Activated CD4-positive, alpha-beta T cell treated with anti-CD3 and anti-CD28 coated beads for 36 hours (primary cell): Measurements from ENCODE around the gene CRYBB2. TPM values are rescaled to one million over a fixed set of nuclear protein-coding genes. Genes with fewer than 3 reads are reported as not detected.
"Not testable (repeated sequence)": the region's sequence is repeated elsewhere in the genome, so short reads cannot be mapped to it uniquely, and the experiment has no call there.

Source experiments
- ATAC-seq: fragments of 200-7000 bp; cut with Tn5 transposase; one replicate; pipeline ENCODE4 v1.10.0; 2021; ENCODE audit warnings: mild to moderate bottlenecking, moderate library complexity
- CTCF ChIA-PET: fragments of 350-600 bp; sonication (Branson Sonifier 250); formaldehyde crosslinking; loops from one replicate; lab custom pipeline; 2021; ENCODE audit warnings: antibody characterized with exemption; lab: Charles Lee
- POLR2A ChIA-PET: fragments of 350-600 bp; sonication (Branson Sonifier 250); formaldehyde crosslinking; loops from one replicate; lab custom pipeline; 2021; ENCODE audit warnings: antibody characterized with exemption, inconsistent platforms; lab: Charles Lee
- DNase-seq: peaks from one replicate; pipeline ENCODE4 v3.0.0-alpha.2; 2020
- H3K27ac Mint-ChIP-seq: one replicate; pipeline ENCODE4 v1.8.0; 2021; ENCODE audit warnings: mixed read lengths
- H3K27me3 Mint-ChIP-seq: one replicate; pipeline ENCODE4 v1.8.0; 2021; ENCODE audit warnings: mixed read lengths
- H3K36me3 Mint-ChIP-seq: one replicate; pipeline ENCODE4 v1.8.0; 2021; ENCODE audit warnings: low read depth, mixed read lengths
- H3K4me1 Mint-ChIP-seq: one replicate; pipeline ENCODE4 v1.8.0; 2021; ENCODE audit warnings: mixed read lengths
- H3K4me3 Mint-ChIP-seq: one replicate; pipeline ENCODE4 v1.8.0; 2021; ENCODE audit warnings: mild to moderate bottlenecking, moderate library complexity, mixed read lengths
- H3K9me3 Mint-ChIP-seq: one replicate; pipeline ENCODE4 v1.8.0; 2021; ENCODE audit warnings: low read depth, mixed read lengths
- intact Hi-C, 2 experiments: fragments of 100-400 bp; cut with DNase I in 1 of 2; cut with micrococcal nuclease in 1 of 2; formaldehyde crosslinking; loops; one replicate each; pipeline versions ENCODE4 v1.14.2 to v1.15.1; 2022 to 2024; cut with DNase I, micrococcal nuclease
- total RNA-seq, 2 experiments: library from RNA; stranded (reverse); gene quantifications; one replicate each; pipeline ENCODE4 v1.2.3, GENCODE V29; 2021

CRYBB2 gene
- total RNA-seq, 2 experiments from 2014 or later = 0.23 to 0.30 TPM

DNA sequence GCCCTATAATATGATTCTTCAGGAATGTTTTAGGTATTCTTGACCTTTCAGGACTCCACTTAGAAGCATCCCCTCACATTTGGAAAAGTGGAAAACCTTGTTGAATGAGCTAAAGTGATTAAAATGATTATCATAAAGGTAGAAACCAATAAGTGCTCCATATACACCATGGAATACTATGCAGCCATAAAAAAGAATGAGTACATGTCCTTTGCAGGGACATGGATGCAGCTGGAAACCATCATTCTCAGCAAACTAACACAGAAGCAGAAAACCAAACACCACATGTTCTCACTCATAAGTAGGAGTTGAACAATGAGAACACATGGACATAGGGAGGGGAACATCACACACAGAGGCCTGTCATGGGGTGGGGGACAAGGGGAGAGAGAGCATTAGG lies 14.3 kb downstream of the CRYBB2 start:
- CTCF ChIA-PET = interaction anchor here (0.7 kb wide), 1 partner anchor 539 kb away, joined by 3 read pairs; no protein-coding TSS in a partner anchor
- not testable (repeated sequence) for H3K27ac Mint-ChIP-seq
- intact Hi-C loops = loop anchor here in 1 of 2 experiments (2.0 kb wide), 1 partner anchor 539 kb away; no protein-coding TSS in a partner anchor

DNA sequence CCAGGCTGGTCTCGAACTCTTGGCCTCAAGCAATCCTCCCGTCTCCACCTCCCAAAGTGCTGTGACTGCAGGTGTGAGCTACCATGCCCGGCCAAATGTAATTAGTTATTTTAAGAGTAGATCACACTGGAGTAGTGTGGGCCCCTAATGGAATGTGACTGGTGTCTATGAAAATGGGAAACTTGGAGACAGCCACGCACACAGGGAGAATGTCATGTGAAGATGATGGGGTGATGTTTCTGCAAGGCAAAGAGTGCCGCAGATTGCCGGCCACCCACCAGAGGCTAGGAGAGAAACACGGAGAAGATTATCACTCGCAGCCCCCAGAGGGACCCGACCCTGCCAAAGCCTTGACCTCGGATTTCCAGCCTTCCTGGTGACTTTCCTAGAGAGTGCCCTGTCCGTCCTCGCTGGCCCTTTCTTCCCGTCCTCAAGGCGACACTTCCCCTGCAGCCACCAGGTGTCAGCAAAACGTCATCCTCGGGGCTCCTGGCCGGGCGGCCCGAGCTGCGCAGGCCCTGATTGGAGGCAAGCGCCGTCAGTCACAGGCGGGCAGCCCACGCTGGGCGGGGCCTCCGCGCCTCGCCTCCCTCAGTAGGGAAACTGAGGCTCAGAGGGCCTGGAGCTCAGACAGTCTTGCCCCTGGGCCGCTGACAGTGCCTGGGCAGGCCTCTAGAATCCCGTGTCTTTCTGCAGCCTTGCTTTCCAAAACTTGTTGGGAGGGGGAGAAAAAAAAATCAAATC lies 16.3 kb downstream of the CRYBB2 start:
- DNase-seq (peak; percentile 90), ATAC-seq (peak; percentile 95)
- Mint-ChIP-seq H3K36me3 (no peaks in the 10 kb centered on the region), H3K4me3 (no peak overlapping the region), H3K9me3 (no peaks in the 10 kb centered on the region), H3K27ac (no peak overlapping the region), H3K27me3 (peaks cover 41% of the 10 kb centered on the region), H3K4me1 (peaks cover 5% of the 10 kb centered on the region)
- intact Hi-C loops = loop anchor here (1.0 to 5.0 kb wide), 5 partner anchors 97 to 542 kb away; no protein-coding TSS in a partner anchor
- POLR2A ChIA-PET = no interaction called here
- CTCF ChIA-PET = no interaction called here

More for the DNA sequence above, 14.3 kb downstream of the CRYBB2 start:
- H3K4me3 Mint-ChIP-seq, H3K4me1 Mint-ChIP-seq, H3K36me3 Mint-ChIP-seq, ATAC-seq, DNase-seq, POLR2A ChIA-PET, H3K9me3 Mint-ChIP-seq: not testable (repeated sequence)
- peaks cover 41% of the 10 kb centered on the region for H3K27me3 Mint-ChIP-seq

DNA sequence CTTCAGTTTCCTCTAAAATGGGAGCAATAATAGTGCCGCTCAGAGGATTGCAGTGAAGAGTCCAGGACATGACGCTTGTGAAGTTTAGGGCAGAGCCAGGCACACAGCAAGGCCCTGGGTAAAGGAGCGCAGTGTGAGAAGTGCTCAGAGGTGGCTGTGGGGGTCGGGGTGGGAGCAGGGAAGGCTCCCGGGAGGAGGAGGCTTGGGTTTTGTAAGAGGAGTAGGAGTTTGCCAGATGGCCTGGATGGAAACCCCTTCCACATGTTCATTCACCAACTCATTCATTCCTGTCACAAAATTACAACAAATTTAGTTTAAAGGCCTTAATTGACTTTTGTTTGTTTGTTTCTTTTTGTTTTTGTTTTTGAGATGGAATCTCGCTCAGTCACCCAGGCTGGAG lies 17.0 kb downstream of the CRYBB2 start:
- ChIA-PET POLR2A (no interaction called here), CTCF (interaction anchor here (0.9 kb wide), 1 partner anchor 290 kb away, joined by 3 read pairs; the partner anchor contains the start of gene LHFPL7)
- DNase-seq (no peak), ATAC-seq (no peak)
- Mint-ChIP-seq H3K9me3 (no peaks in the 10 kb centered on the region), H3K27ac (no peak overlapping the region), H3K36me3 (no peaks in the 10 kb centered on the region), H3K27me3 (peaks cover 40% of the 10 kb centered on the region), H3K4me3 (no peak overlapping the region), H3K4me1 (peaks cover 5% of the 10 kb centered on the region)
- intact Hi-C loops = loop anchor here (1.0 to 5.0 kb wide), 4 partner anchors 96 to 541 kb away; no protein-coding TSS in a partner anchor

DNA sequence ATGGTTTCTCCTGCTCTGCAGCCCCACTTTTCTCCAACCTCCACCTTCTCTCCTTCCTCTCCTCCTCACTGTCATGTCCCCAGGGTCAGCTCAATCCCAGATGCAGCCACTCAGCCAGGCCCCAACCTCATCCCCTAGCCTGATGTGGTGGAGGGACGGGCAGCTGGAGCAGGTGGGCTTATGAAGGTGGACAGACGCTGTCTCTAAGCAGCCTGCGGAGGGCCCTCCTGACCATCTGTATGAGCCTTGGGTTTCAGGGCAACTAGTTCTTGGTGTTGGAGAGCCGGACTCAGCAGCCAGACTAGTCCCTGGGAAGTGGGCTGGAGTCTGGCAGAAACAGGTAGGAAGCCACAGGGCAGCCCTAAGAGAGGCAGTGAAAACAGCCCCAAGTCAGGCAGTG lies 18.1 kb downstream of the CRYBB2 start:
- ATAC-seq = no peak
- intact Hi-C loops = loop anchor here (5.0 kb wide), 3 partner anchors 95 to 540 kb away; no protein-coding TSS in a partner anchor
- Mint-ChIP-seq H3K4me1 (peaks cover 5% of the 10 kb centered on the region), H3K27ac (no peak overlapping the region), H3K36me3 (no peaks in the 10 kb centered on the region), H3K27me3 (peaks cover 32% of the 10 kb centered on the region), H3K9me3 (no peaks in the 10 kb centered on the region), H3K4me3 (no peak overlapping the region)
- DNase-seq = no peak
- CTCF ChIA-PET = interaction anchor here (0.6 to 0.8 kb wide), 3 partner anchors 119 to 722 kb away, joined by 3 to 4 read pairs (median 3); no protein-coding TSS in a partner anchor
- POLR2A ChIA-PET = no interaction called here

DNA sequence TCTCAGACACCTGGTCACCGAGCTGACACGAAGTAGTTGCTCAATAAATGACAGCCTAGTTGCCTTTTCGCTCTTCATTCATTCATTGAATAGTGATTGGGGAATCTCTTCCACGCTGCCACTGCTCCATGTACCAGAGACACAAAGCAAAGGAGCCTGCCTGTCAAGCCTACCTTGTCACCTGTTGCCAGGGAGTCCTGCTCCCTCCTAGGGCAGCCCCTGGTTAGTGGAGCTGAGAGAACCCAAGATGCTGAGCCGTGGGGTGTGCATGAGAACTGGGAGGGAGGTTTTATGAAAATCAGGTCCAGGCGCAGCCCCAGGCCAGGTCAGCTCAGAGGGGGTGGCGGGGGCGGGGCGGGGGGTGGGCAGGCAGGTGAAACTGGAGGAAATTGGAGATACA lies 18.6 kb downstream of the CRYBB2 start:
- H3K4me1 Mint-ChIP-seq, H3K9me3 Mint-ChIP-seq, H3K36me3 Mint-ChIP-seq, CTCF ChIA-PET, DNase-seq, POLR2A ChIA-PET, H3K27ac Mint-ChIP-seq, H3K4me3 Mint-ChIP-seq, ATAC-seq: not testable (repeated sequence)
- intact Hi-C loops = loop anchor here (5.0 kb wide), 3 partner anchors 94 to 539 kb away; no protein-coding TSS in a partner anchor
- peaks cover 31% of the 10 kb centered on the region for H3K27me3 Mint-ChIP-seq

DNA sequence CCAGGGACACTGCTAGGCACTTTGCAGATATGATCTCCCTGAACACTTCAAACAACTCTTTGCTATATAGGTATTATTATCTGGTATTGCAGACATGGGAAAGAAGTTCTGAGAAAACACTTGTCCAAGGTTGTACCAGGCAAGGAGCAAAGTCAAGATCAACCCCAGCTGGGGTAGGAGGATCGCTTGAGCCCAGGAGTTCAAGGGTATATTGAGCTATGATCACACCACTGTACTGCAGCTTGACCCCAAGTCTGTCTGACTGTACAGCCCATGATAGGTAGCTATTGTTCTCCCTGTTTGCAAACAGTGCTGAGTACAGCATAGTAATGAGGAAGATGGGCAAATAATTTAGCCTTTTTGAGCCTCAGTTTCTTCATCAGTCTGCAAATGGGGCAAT lies 35.7 kb downstream of the CRYBB2 start:
- ATAC-seq, intact Hi-C loops, POLR2A ChIA-PET, H3K27ac Mint-ChIP-seq, H3K36me3 Mint-ChIP-seq, DNase-seq, H3K4me3 Mint-ChIP-seq, CTCF ChIA-PET, H3K9me3 Mint-ChIP-seq, H3K4me1 Mint-ChIP-seq, H3K27me3 Mint-ChIP-seq: not testable (repeated sequence)

DNA sequence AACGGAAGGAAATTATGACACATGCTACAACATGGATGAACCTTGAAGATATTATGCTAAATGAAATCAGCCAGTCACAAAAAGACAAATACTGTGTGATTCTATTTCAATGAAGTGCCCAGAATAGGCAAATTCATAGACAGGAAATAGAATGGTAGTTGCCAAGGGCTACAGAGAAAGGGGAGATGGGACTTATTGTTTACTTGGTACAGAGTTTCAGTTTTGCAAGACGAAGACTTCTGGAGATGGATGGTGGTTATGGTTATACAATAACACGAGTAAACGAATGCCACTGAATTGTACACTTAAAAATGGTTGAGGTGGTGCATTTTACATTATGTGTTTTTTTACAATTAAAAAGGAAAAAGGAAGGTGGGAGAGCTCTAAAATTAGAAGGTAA lies 48.1 kb downstream of the CRYBB2 start:
- H3K27ac Mint-ChIP-seq, POLR2A ChIA-PET, H3K36me3 Mint-ChIP-seq, DNase-seq, CTCF ChIA-PET, intact Hi-C loops, H3K9me3 Mint-ChIP-seq, H3K4me3 Mint-ChIP-seq, ATAC-seq, H3K27me3 Mint-ChIP-seq, H3K4me1 Mint-ChIP-seq: not testable (repeated sequence)

DNA sequence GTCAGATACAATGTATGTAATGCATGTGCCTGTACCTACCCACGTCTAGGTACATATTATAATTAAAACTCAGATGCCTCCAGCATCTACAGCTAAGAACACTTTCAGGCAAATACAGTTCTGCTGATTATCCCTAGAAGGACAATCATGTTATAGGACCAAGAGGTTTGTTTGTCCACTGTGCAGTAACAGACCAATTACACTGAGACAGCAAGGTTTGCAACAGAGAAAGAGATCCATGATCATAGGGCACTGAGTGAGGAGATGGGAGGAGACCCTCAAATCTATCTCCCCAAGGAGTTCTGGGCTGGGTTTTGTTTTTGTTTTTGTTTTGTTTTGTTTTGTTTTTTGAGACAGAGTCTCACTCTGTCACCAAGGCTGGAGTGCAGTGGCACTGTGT lies 49.5 kb downstream of the CRYBB2 start:
- ATAC-seq, H3K27me3 Mint-ChIP-seq, H3K27ac Mint-ChIP-seq, DNase-seq, H3K4me1 Mint-ChIP-seq, CTCF ChIA-PET, H3K9me3 Mint-ChIP-seq, POLR2A ChIA-PET, H3K36me3 Mint-ChIP-seq, intact Hi-C loops, H3K4me3 Mint-ChIP-seq: not testable (repeated sequence)

DNA sequence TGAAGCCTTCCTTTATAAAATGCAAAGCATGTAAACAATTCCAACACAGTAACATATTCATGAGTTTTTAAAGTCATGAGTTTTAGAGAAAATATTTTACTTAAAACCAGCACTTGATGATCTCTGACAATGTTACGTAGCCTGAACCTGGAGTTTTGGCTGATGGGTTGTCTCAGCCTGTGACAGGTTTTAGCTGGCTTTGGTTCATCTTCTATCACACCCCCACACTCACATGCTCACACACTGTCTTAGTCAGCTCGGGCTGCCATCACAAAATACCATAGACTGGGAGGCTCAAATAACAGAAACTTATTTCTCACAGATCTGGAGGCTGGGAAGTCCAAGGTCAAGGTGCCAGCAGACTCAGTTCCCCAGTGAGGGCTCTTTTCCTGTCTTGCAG lies 50.6 kb downstream of the CRYBB2 start:
- H3K36me3 Mint-ChIP-seq, intact Hi-C loops, H3K27me3 Mint-ChIP-seq, CTCF ChIA-PET, DNase-seq, POLR2A ChIA-PET, H3K4me3 Mint-ChIP-seq, ATAC-seq, H3K9me3 Mint-ChIP-seq, H3K27ac Mint-ChIP-seq, H3K4me1 Mint-ChIP-seq: not testable (repeated sequence)

DNA sequence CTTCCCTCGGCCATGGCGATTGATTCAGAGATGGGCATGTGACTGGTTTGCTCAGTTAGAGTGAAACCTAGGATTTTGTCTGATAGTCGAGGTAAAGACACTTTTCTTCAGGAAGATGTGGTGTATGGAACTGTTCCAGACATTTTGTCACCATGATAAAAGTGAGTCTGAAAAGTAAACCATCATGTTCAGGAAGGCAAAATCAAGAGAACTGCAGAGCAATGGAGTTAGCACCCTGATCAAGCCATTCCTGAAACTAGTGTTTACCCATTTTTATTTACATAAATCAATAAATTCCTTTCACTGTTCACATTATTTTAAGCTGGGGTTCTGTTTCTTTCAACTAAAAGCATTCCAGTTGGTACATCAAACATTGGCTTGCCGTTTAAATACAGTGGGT lies 53.8 kb downstream of the CRYBB2 start:
- peaks cover 14% of the 10 kb centered on the region for H3K27me3 Mint-ChIP-seq
- DNase-seq, CTCF ChIA-PET, H3K9me3 Mint-ChIP-seq, H3K4me1 Mint-ChIP-seq, POLR2A ChIA-PET, ATAC-seq, H3K36me3 Mint-ChIP-seq, H3K4me3 Mint-ChIP-seq, intact Hi-C loops, H3K27ac Mint-ChIP-seq: not testable (repeated sequence)

DNA sequence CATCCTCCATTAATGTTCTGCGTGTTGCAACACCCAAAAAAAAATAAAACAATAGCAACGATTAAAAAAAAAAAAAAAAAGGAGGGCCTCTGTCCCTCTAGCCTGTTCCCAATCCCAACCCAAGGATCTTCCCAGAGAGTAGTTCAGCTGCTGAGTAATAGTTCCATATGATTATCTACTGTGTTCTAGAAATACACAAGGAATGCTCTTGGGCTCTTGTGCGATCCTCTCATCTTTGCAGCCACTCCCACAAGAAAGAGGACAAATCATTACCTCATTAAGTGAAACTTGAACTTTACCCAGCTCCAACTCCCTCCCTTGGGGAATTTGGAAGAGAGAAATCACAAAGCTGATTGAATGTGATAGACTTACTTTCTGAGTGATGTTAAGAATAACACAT lies 54.5 kb downstream of the CRYBB2 start:
- ATAC-seq, H3K27ac Mint-ChIP-seq, CTCF ChIA-PET, H3K4me1 Mint-ChIP-seq, POLR2A ChIA-PET, H3K36me3 Mint-ChIP-seq, H3K9me3 Mint-ChIP-seq, intact Hi-C loops, DNase-seq, H3K4me3 Mint-ChIP-seq: not testable (repeated sequence)
- H3K27me3 Mint-ChIP-seq = peaks cover 14% of the 10 kb centered on the region

DNA sequence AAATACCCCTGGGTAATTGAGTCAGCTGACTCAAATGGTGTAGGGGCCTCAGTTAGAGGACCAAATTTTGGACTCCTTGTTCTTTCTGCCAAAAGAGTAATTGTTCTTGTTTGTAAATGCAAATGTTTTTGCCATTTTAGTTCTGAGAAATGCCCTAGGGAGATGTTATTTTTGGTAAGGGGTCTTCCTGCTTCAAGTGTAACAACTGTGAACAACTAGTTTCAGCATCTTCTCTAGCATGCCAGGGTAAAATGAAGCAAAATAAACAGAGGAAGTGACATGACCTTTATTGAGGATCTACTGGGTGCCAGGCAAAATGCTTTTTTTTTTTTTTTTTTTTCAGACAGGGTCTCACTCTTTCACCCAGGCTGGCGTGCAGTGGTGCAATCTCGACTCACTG lies 60.7 kb downstream of the CRYBB2 start:
- H3K9me3 Mint-ChIP-seq, H3K27ac Mint-ChIP-seq, H3K36me3 Mint-ChIP-seq, H3K4me1 Mint-ChIP-seq, POLR2A ChIA-PET, CTCF ChIA-PET, H3K4me3 Mint-ChIP-seq, DNase-seq, intact Hi-C loops, ATAC-seq: not testable (repeated sequence)
- H3K27me3 Mint-ChIP-seq = peaks cover 52% of the 10 kb centered on the region
